Fibroblast of mammary gland (primary cell): Measurements from ENCODE around the gene AMOTL2.

ENCODE experiments used
- DNase-seq: peaks from one replicate; pipeline ENCODE4 v3.0.0-alpha.2; 2010; ENCODE audit warnings: low read depth
- H3K4me3 ChIP-seq: 2 replicates; pipeline ENCODE4 v1.5.1; 2011; ENCODE audit warnings: low read depth, mild to moderate bottlenecking, low read length, moderate library complexity; ENCODE audit not compliant: control insufficient read depth
- CTCF ChIP-seq: conservative IDR thresholded peaks from 2 replicates; pipeline ENCODE4 v1.5.1; 2011; ENCODE audit warnings: low read depth, low read length, inconsistent platforms; ENCODE audit not compliant: control insufficient read depth, insufficient read depth

The AMOTL2 gene

GRCh38 chr3:134336587-134336986 is 37.7 kb downstream of the AMOTL2 start:
- no peak for TF ChIP-seq CTCF
- H3K4me3 ChIP-seq = no peak overlapping the region
- peak; percentile 80 for DNase-seq

GRCh38 chr3:134334901-134335280 is 39.4 kb downstream of the AMOTL2 start:
- DNase-seq = no peak
- H3K4me3 ChIP-seq = no peak overlapping the region
- no peak for TF ChIP-seq CTCF

GRCh38 chr3:134334231-134334900 is 39.9 kb downstream of the AMOTL2 start:
- no peak for DNase-seq
- H3K4me3 ChIP-seq = no peak overlapping the region
- TF ChIP-seq CTCF = no peak

- H3K4me3 ChIP-seq = no peak overlapping the region
- DNase-seq = no peak
- TF ChIP-seq CTCF = no peak
Measured at GRCh38 chr3:134333522-134334181, 40.6 kb downstream of the AMOTL2 start.

GRCh38 chr3:134332344-134332743 is 41.9 kb downstream of the AMOTL2 start:
- TF ChIP-seq CTCF = no peak
- H3K4me3 ChIP-seq = no peak overlapping the region
- DNase-seq = no peak

- TF ChIP-seq CTCF = no peak
- no peak for DNase-seq
- H3K4me3 ChIP-seq = no peak overlapping the region
Measured at GRCh38 chr3:134331811-134332199, 42.4 kb downstream of the AMOTL2 start.
